GM18907 (cell line): ENCODE results near the gene SPECC1L.
"Not testable (repeated sequence)": the region's sequence is repeated elsewhere in the genome, so short reads cannot be mapped to it uniquely, and the experiment has no call there.

Experiments
- ATAC-seq: cut with Tn5 transposase; IDR thresholded peaks from one replicate; pipeline ENCODE4 v1.9.1; 2021; ENCODE audit warnings: mild to moderate bottlenecking, moderate library complexity; ENCODE audit not compliant: unreplicated experiment

SPECC1L gene

GRCh38 chr22:24270556-24271385 lies at the start of gene SPECC1L:
Gene SPECC1L (plus strand): TSS chr22:24270831. CDS start chr22:24302232, 31,401 bp downstream.
- peak; percentile 86 for ATAC-seq

DNA sequence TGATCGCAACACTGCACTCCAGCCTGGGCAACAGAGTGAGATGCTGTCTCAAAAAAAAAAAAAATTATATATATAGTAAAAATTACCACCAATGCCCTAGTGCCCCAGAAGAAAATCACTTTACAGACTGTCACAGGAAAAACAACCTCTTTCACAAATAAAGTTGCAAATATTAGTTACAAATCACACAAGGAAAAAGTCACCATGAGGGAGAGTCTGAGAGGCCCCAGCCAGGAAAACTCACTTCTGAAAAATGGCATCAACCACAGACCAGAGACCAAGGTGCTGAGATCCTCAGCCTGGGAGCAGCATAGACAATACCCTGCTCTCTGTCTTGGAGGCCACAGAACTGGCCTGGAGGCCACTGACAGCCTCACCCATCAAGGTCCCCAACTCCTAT lies 46.2 kb upstream of the SPECC1L start:
- ATAC-seq = no peak

DNA sequence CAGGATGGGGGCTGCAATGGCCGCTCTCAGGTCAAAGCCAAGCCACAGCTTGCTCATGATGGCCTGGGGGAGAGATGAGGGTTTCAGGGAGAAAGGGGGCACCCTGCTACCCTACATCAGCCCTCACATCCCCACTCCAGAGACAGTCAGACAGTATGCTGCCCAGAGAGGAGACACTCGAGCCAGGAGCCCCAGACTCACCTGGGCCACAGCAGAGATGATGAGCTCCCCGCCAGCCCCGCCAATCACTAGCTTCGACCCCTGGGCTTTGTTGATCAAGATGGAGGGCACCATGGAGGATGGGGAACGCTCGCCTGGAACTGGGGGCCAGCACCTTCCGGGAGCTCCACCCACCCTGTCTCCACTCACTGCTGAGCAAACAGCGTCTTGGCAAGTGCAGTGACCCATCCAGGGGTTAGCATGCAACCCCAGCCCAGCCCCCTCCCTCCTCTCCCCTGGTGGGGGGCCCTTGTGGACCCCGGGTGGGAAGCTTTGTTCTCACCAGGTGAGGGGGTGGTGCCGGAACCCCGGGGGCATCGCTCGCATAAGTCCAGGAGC lies 45.5 kb upstream of the SPECC1L start:
- no peak for ATAC-seq

DNA sequence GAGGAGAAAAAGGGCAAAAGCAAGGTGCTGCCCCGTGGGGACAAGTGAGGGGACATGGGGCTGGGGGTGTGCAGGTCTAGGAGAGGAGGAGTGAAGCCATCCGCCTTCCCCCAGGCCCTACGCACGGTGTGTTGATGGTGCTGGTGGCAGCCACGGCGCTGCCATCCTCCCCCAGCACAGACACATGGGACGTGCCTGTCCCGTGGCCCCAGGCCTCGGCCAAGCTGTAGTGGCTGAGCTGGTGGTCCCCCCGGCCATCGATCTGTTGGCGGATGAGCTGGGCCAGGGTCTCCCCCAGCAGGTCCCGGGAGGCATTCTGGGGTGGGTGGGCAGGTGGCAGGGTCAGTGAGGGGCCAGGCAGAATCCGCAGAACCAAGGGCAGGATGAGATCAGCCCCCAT lies 44.7 kb upstream of the SPECC1L start:
- ATAC-seq = no peak

DNA sequence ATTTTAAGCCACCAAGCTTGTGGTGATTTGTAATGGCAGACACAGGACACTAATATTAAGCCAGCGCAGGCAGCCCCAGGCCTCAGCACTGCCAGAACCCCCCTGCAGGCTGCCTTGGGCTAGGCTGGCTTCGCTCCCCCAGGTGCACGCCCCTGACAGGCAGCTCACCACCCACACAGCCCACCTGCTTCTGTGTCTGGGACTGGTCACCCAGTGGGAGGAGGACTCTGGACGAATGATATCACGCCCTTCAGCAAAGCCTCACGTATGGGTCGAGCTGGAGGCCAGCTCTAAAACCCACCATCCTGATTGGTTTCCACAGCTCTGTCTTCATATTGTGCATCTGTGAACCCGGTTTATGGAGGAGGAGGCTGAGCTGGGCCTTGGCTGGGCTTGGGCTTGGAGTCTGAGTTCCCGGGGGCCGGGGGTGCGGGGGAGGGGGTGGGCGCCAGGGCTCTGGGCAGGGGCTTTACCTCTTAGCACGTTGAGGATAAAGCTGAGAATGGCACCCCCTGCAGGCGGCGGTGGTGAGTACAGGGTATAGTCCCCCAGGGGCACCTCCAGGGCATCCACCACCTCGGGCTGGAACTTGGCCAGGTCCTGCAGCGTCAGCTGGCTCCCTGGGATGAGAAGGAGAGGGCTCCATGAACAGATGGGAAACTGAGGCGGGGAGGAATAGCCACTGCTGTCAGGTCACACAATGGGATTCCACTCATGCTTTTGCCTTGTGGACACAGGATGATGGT lies 39.5 kb upstream of the SPECC1L start:
- ATAC-seq = no peak

- no peak for ATAC-seq
Observed at GRCh38 chr22:24231706-24232105, 38.9 kb upstream of the SPECC1L start.

DNA sequence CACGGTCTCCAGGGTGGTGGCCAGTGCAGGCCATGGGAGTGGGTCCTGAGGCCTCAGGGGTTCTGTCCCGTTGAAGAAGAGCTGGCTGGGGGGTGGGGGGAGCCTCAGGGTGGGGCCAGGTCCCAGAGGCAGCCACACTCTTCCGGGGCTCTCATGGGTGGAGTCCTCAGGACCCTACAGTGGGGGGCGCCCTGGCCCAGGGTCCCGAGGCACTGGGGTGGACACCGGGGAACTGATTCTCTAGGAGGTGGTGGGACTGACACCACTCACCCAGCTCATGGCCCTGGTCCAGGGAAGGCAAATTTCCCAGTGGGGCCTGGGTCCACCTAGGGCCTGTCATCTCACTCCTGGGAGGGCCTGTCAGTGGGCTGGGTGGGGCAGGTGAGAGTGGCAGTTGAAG lies 38.5 kb upstream of the SPECC1L start:
- no peak for ATAC-seq

DNA sequence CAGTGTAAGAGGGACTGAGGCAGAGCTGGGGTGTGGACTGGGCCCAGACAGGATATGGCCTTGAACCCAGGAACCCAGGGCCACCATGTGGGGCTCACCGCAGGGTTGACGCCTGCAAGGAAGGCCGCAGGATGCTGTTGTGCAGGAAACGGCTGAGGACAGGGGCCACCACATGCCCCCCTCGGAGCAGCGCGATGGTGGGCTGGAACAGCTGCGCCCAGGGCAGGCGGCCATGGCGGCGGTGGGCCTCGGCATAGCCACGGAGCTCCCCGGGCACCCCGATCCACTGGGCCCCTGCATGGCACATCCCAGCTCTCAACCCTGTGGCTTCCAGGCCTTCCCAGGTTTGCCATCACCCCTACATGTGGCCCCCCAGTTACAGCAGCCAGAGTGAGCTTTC lies 37.9 kb upstream of the SPECC1L start:
- ATAC-seq = no peak

DNA sequence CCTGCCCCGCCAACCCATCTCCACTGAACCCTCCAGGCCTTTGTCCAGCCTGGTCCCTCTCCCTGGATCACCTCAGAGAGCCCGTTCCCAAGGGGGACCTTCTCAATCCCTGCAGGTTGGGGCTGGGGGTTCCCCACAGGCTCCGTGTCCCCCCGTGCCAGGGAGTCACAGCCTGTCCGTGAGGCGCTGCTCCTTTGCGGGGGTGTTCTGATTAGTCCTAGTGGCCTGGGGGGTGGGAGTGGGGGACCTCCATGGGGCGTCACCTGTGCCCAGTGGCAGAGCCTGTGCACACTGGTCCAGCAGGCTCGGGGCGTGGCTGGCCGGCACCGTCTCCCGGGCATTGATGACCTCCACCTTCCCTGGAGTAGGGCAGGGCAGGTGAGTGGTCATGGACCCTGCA lies 37.4 kb upstream of the SPECC1L start:
- no peak for ATAC-seq

GRCh38 chr22:24233816-24234215 lies 36.8 kb upstream of the SPECC1L start:
- no peak for ATAC-seq

- no peak for ATAC-seq
Observed at GRCh38 chr22:24235315-24235714, 35.3 kb upstream of the SPECC1L start.

DNA sequence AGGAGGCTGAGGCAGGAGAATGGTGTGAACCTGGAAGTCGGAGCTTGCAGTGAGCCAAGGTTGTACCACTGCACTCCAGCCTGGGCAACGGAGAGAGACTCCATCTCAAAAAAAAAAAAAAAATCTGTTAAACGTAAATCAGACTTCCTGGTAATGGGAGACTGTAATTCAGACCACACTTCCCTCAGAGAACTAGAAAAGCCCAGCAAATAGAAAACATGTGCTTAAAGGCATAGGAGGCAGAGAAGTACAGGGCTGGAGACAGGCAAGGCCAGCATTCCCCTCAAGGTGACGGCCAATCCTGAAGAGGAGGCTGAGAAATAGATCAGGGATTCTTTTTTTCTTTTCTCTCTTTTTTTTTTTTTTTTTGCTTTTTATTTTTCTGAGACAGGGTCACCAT lies 34.0 kb upstream of the SPECC1L start:
- ATAC-seq = no peak

DNA sequence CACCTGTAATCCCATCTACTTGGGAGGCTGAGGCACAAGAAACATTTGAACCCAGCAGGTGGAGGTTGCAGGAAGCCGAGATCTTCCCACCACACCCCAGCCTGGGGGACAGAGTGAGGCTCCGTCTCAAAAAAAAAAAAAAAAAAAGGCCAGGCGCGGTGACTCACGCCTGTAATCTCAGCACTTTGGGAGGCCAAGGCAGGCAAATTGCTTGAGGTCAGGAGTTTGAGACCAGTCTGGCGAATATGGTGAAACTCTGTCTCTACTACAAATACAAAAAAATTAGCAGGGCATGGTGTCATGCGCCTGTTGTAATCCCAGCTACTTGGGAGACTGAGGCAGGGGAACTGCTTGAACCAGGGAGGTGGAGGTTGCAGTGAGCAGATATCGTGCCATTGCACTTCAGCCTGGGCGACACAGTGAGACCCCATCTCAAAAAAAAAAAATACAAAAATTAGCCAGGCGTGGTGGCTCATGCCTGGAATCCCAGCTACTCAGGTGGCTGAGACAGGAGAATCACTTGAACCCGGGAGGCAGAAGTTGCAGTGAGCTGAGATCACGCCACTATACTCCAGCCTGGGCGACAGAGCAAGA lies 32.4 kb upstream of the SPECC1L start:
- ATAC-seq = not testable (repeated sequence)

DNA sequence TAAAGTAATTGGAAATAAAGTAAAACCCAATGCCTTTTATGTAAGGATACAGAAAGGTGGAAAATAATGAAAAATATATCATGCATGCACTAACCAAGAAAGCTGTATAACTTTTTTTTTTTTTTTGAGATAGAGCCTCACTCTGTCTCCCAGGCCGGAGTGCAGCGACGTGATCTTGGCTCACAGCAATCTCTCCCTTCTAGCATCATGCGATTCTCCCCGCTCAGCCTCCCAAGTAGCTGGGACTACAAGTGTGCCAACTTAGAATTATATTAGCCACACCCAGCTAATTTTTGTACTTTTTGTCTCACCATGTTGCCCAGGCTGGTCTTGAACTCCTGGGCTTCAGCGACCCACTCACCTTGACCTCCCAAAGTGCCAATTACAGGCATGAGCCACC lies 30.2 kb upstream of the SPECC1L start:
- no peak for ATAC-seq

- ATAC-seq = not testable (repeated sequence)
Observed at GRCh38 chr22:24240985-24241692, 29.5 kb upstream of the SPECC1L start.

- not testable (repeated sequence) for ATAC-seq
Observed at GRCh38 chr22:24243417-24243816, 27.2 kb upstream of the SPECC1L start.

- ATAC-seq = no peak
Observed at GRCh38 chr22:24244144-24244787, 26.4 kb upstream of the SPECC1L start.

GRCh38 chr22:24245030-24245431 lies 25.6 kb upstream of the SPECC1L start, which contains the start of gene GGT5:
Gene GGT5 (minus strand): TSS chr22:24245082. CDS start chr22:24244725, 357 bp downstream.
- not testable (repeated sequence) for ATAC-seq

- ATAC-seq = not testable (repeated sequence)
Observed at GRCh38 chr22:24245584-24246561, 24.8 kb upstream of the SPECC1L start.
